ENCODE data around the gene ACOT4. TPM values are rescaled to one million over a fixed set of nuclear protein-coding genes. Genes with fewer than 3 reads are reported as not detected.

Gene ACOT4
- total RNA-seq, 1 experiment from 2014 or later: 5.1 TPM

DNA sequence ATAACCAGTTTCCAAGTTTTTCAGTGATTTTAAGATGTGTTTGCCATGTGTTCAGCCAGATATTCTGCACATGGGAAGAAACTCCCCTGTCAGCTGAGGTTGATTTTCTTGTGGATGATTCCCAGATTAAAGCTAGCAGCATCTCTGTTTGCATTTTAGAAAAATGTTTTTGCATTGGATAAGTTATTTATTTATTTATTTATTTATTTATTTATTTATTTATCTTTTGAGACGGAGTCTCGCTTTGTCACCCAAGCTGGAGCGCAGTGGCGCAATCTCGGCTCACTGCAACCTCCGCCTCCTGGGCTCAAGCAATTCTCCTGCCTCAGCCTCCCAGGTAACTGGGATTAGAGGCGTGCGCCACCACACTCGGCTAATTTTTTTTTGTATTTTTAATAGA is 2.8 kb downstream of the ACOT4 start:
- Histone ChIP-seq H3K27ac (ENCODE audit: low read length) (no peak overlapping the region), H3K9me2 (replicated peaks; ENCODE audit: low read length) (no peaks in the 10 kb centered on the region), H3K4me3 (ENCODE audit: low read length) (no peak overlapping the region), H2AFZ (ENCODE audit: low read length) (no peak overlapping the region), H3K36me3 (ENCODE audit: low read depth, low read length) (no peaks in the 10 kb centered on the region), H3K4me2 (ENCODE audit: low read length) (no peak overlapping the region), H3K4me1 (ENCODE audit: insufficient read depth, low read length) (no peaks in the 10 kb centered on the region; the same call in 1 of the 2 replicates), H4K20me1 (ENCODE audit: low read length) (no peaks in the 10 kb centered on the region), H3K27me3 (ENCODE audit: low read length) (no peaks in the 10 kb centered on the region), H3K9me3 (ENCODE audit: low read length) (no peaks in the 10 kb centered on the region), H3F3A (ENCODE audit: low read length, unreplicated experiment) (no peaks in the 10 kb centered on the region), H3K9ac (ENCODE audit: low read length) (no peak overlapping the region), H3K79me2 (ENCODE audit: low read length) (no peaks in the 10 kb centered on the region)
- TF ChIP-seq EZH2 (IDR thresholded peaks at IDR 0.05; ENCODE audit: low read length, unreplicated experiment) (no peak), EZH2phosphoT487 (IDR thresholded peaks at IDR 0.05; ENCODE audit: borderline replicate concordance, low read length) (no peak)
- TF ChIP-seq, protein P1, sequence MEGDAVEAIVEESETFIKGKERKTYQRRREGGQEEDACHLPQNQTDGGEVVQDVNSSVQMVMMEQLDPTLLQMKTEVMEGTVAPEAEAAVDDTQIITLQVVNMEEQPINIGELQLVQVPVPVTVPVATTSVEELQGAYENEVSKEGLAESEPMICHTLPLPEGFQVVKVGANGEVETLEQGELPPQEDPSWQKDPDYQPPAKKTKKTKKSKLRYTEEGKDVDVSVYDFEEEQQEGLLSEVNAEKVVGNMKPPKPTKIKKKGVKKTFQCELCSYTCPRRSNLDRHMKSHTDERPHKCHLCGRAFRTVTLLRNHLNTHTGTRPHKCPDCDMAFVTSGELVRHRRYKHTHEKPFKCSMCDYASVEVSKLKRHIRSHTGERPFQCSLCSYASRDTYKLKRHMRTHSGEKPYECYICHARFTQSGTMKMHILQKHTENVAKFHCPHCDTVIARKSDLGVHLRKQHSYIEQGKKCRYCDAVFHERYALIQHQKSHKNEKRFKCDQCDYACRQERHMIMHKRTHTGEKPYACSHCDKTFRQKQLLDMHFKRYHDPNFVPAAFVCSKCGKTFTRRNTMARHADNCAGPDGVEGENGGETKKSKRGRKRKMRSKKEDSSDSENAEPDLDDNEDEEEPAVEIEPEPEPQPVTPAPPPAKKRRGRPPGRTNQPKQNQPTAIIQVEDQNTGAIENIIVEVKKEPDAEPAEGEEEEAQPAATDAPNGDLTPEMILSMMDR (conservative IDR thresholded peaks at IDR 0.05; ENCODE audit: low read depth, low read length): no peak
- ATAC-seq (no peak), DNase-seq (no peak)
- ChIA-PET CTCF (no interaction called here), POLR2A (ENCODE audit: unreplicated experiment) (no interaction called here)
- no TSS peak for BruUV-seq (replicated peaks)
- intact Hi-C loops (cut with micrococcal nuclease): no loop called here

DNA sequence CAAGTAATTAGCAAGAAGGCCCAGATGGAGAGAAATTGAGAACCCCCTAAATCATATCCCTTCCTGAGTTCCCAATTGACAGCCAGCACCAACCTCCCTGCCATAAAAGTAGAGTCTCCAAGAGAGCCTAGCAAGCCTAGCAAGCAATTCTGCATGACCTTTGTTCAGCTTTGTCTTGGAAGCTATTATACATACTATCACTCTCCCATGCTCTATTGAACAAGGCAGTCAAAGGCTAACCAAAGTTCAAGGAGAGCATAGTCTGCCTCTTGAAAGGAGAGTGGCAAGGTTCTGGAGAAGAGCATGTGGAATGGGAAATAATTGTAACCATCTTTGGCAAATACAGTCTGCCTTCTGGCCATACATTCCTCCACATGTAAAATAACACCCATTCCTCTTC is 7.8 kb downstream of the ACOT4 start:
- intact Hi-C loops (cut with micrococcal nuclease): no loop called here
- H3K36me3 ChIP-seq (ENCODE audit: low read depth, low read length): no peaks in the 10 kb centered on the region
- peaks cover 15% of the 10 kb centered on the region for H3K4me1 ChIP-seq (ENCODE audit: insufficient read depth, low read length)
- no peak overlapping the region for H2AFZ ChIP-seq (ENCODE audit: low read length)
- H3K79me2 ChIP-seq (ENCODE audit: low read length): no peaks in the 10 kb centered on the region
- ATAC-seq (no peak), DNase-seq (no peak)
- no peak overlapping the region for H3K4me2 ChIP-seq (ENCODE audit: low read length)
- CTCF ChIA-PET: no interaction called here
- no peaks in the 10 kb centered on the region for H3K27me3 ChIP-seq (ENCODE audit: low read length)
- no TSS peak for BruUV-seq (replicated peaks)
- H3K27ac ChIP-seq (ENCODE audit: low read length): no peak overlapping the region
- H3K9me3 ChIP-seq (ENCODE audit: low read length): no peaks in the 10 kb centered on the region
- H4K20me1 ChIP-seq (ENCODE audit: low read length): no peaks in the 10 kb centered on the region
- H3F3A ChIP-seq (ENCODE audit: low read length, unreplicated experiment): no peaks in the 10 kb centered on the region
- POLR2A ChIA-PET (ENCODE audit: unreplicated experiment): no interaction called here
- TF ChIP-seq EZH2phosphoT487 (IDR thresholded peaks at IDR 0.05; ENCODE audit: borderline replicate concordance, low read length) (no peak), EZH2 (IDR thresholded peaks at IDR 0.05; ENCODE audit: low read length, unreplicated experiment) (no peak)
- TF ChIP-seq, protein P1 (conservative IDR thresholded peaks at IDR 0.05; ENCODE audit: low read depth, low read length): no peak
- no peaks in the 10 kb centered on the region for H3K9me2 ChIP-seq (replicated peaks; ENCODE audit: low read length)
- H3K4me3 ChIP-seq (ENCODE audit: low read length): no peak overlapping the region
- no peak overlapping the region for H3K9ac ChIP-seq (ENCODE audit: low read length)

DNA sequence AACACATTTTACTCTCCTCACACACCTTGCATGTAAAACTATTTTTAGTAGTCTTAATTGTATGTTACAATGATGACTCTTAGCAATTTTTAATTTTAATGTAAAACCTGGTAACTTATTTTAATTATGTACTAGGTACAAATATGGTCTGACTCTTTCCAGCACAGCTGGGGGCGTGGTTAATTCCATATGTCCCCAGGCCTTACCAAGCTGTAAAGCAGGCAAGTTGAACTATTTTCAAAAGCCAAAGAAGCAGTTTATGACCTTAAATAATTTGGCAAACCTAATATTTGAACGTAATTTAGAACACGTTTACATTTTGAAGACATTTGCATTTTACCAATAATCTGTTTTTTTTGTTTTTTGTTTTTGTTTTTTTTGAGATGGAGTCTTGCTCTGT is 11.3 kb downstream of the ACOT4 start:
- Histone ChIP-seq H3F3A (ENCODE audit: low read length, unreplicated experiment) (no peaks in the 10 kb centered on the region), H3K36me3 (ENCODE audit: low read depth, low read length) (no peaks in the 10 kb centered on the region), H3K4me3 (ENCODE audit: low read length) (no peak overlapping the region), H3K4me1 (ENCODE audit: insufficient read depth, low read length) (peaks cover 15% of the 10 kb centered on the region), H2AFZ (ENCODE audit: low read length) (no peak overlapping the region), H3K9me2 (replicated peaks; ENCODE audit: low read length) (no peaks in the 10 kb centered on the region), H3K79me2 (ENCODE audit: low read length) (no peaks in the 10 kb centered on the region), H3K27ac (ENCODE audit: low read length) (no peak overlapping the region), H4K20me1 (ENCODE audit: low read length) (no peaks in the 10 kb centered on the region), H3K9ac (ENCODE audit: low read length) (no peak overlapping the region), H3K4me2 (ENCODE audit: low read length) (0 out of 2 replicates have a peak overlapping the region, but pooled peaks have one; percentile 33), H3K27me3 (ENCODE audit: low read length) (no peaks in the 10 kb centered on the region), H3K9me3 (ENCODE audit: low read length) (no peaks in the 10 kb centered on the region)
- BruUV-seq (replicated peaks): no TSS peak
- no peak for ATAC-seq
- peak; percentile 20 for DNase-seq
- ChIA-PET CTCF (no interaction called here), POLR2A (ENCODE audit: unreplicated experiment) (no interaction called here)
- intact Hi-C loops (cut with micrococcal nuclease): no loop called here
- TF ChIP-seq, protein P1 (conservative IDR thresholded peaks at IDR 0.05; ENCODE audit: low read depth, low read length): no peak
- TF ChIP-seq EZH2 (IDR thresholded peaks at IDR 0.05; ENCODE audit: low read length, unreplicated experiment) (no peak), EZH2phosphoT487 (IDR thresholded peaks at IDR 0.05; ENCODE audit: borderline replicate concordance, low read length) (no peak)

All from PC-3 (cell line).